Lower leg skin (tissue), 4 donors: ENCODE results near the gene MUL1. TPM values are rescaled to one million over a fixed set of nuclear protein-coding genes. Genes with fewer than 3 reads are reported as not detected.
"Not testable (repeated sequence)": the region's sequence is repeated elsewhere in the genome, so short reads cannot be mapped to it uniquely, and the experiment has no call there.

Experiments used
- DNase-seq, 2 donors: peaks; one replicate each; pipeline ENCODE4 v3.0.0-alpha.2; 2019; ENCODE audit warnings: low spot score in 2 of 2
- H3K4me3 ChIP-seq: fragments of 200-600 bp; sonication (generic); 2 replicates; pipeline ENCODE4 v1.5.1; 2017; ENCODE audit warnings: mild to moderate bottlenecking, low read depth; ENCODE audit not compliant: poor library complexity, severe bottlenecking
- POLR2A ChIP-seq, 2 donors: fragments of 450-650 bp; IDR thresholded peaks; one replicate each; pipeline ENCODE4 v1.6.1; 2016 to 2017; ENCODE audit warnings: antibody characterized with exemption in 2 of 2, mild to moderate bottlenecking in 1 of 2, moderate library complexity in 1 of 2
- WGBS, 2 donors: methylation state at CpG; one replicate each; pipeline ENCODE4 v1.1.5; 2018; 5-methylcytosine and 5-hydroxymethylcytosine counted together
- intact Hi-C: fragments of 100-400 bp; cut with DNase I; formaldehyde crosslinking; loops from one replicate; pipeline ENCODE4 v1.15.0; 2023; ENCODE audit warnings: low total_unique reads
- total RNA-seq, 4 donors: library from RNA; depleted of rRNA; stranded (reverse); fragments of >200 nt; gene quantifications; one replicate each; pipeline ENCODE4 v1.1.0, GENCODE V29; 2016
- TF ChIP-seq, protein P1 (sequence below), 3 donors: fragments of 450-650 bp; IDR thresholded peaks; one replicate each; pipeline ENCODE4 v1.5.1; 2016; ENCODE audit warnings: antibody characterized with exemption in 3 of 3, mild to moderate bottlenecking in 3 of 3, moderate library complexity in 2 of 3

The MUL1 gene
- total RNA-seq, 4 donors from 2014 or later = 32.7 to 46.2 (median 37.4) TPM

DNA sequence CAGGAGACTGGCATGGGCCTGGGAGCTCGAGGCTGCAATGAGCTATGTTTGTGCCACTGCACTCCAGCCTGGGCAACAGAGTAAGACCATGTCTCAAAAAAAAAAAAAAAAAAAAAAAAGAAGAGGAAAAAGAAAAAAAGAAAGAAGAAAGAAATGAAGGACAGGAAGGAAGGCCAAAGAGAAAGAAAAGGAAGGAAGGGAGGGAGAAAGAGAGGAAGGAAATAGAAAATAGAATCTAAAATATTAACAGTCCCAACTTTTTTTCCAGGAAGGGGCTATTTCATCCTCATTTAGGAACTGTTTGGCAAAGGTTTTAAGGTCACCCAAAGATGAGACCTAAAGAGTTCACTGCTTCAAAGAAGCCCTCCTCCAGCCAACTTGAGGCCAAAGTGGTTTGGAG lies 2.5 kb downstream of the MUL1 start:
- no peak for DNase-seq
- H3K4me3 ChIP-seq = no peak overlapping the region
- no peak for TF ChIP-seq POLR2A (IDR thresholded peaks at IDR 0.05)
- TF ChIP-seq, protein P1, sequence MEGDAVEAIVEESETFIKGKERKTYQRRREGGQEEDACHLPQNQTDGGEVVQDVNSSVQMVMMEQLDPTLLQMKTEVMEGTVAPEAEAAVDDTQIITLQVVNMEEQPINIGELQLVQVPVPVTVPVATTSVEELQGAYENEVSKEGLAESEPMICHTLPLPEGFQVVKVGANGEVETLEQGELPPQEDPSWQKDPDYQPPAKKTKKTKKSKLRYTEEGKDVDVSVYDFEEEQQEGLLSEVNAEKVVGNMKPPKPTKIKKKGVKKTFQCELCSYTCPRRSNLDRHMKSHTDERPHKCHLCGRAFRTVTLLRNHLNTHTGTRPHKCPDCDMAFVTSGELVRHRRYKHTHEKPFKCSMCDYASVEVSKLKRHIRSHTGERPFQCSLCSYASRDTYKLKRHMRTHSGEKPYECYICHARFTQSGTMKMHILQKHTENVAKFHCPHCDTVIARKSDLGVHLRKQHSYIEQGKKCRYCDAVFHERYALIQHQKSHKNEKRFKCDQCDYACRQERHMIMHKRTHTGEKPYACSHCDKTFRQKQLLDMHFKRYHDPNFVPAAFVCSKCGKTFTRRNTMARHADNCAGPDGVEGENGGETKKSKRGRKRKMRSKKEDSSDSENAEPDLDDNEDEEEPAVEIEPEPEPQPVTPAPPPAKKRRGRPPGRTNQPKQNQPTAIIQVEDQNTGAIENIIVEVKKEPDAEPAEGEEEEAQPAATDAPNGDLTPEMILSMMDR (IDR thresholded peaks at IDR 0.05) = no peak
- WGBS, 2 donors = 89 to 95% methylated on average over 1 of the region's 1 CpG
- intact Hi-C loops = no loop called here

GRCh38 chr1:20500716-20501115 lies 7.2 kb downstream of the MUL1 start:
- no peak overlapping the region for H3K4me3 ChIP-seq
- WGBS, 2 donors = 68 to 84% methylated on average over 17 of the region's 17 CpGs
- no peak for DNase-seq
- TF ChIP-seq, protein P1 (IDR thresholded peaks at IDR 0.05) = no peak
- TF ChIP-seq POLR2A (IDR thresholded peaks at IDR 0.05) = no peak
- intact Hi-C loops = no loop called here

DNA sequence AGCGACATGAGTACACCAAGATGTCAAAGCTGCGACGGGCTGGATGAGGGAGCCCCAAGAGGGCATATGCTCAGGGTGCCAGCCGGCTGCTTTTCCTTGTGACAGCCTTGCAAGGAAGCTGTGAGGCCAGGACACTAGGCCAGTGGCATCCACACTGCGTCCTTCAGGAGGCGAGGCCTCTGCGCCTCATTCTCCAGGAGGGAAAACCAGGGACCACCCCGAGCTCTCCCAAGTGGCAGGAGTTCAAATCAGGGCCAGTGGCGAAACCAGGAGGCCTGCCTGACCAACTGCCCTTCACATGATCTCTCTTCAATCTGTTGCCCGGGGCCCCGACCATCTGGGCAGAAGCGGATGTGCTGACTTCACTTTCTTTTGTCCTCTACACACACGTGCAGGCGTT lies 8.2 kb downstream of the MUL1 start:
- TF ChIP-seq, protein P1 (IDR thresholded peaks at IDR 0.05) = no peak
- TF ChIP-seq POLR2A (IDR thresholded peaks at IDR 0.05) = no peak
- H3K4me3 ChIP-seq = no peak overlapping the region
- 85 to 88% methylated on average over 14 of the region's 14 CpGs for WGBS, 2 donors
- no peak for DNase-seq
- intact Hi-C loops = loop anchor here (10.0 kb wide), 1 partner anchor 585 kb away; no protein-coding TSS in a partner anchor

DNA sequence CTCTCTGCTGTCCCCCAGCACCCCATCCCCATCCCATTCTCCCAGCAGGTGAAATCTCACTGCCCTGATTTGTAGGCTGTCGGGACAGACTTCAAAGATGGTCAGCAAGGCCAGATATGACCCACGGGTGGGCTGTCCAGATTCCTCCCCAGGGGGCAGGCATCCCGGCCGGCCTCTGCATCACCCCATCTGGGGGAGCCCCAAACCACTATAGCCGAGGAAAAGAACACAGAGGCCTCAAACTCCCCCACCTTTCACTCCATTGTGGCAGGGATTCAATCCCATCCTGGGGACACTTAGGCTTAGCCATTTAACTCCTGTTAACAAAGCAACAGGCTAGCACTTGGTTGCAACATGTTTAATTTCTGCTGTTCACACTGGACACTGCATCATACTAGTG lies 8.8 kb downstream of the MUL1 start:
- H3K4me3 ChIP-seq = no peak overlapping the region
- WGBS, 2 donors = 88 to 93% methylated on average over 5 of the region's 5 CpGs
- TF ChIP-seq, protein P1 (IDR thresholded peaks at IDR 0.05) = no peak
- no peak for TF ChIP-seq POLR2A (IDR thresholded peaks at IDR 0.05)
- intact Hi-C loops = loop anchor here (10.0 kb wide), 1 partner anchor 584 kb away; no protein-coding TSS in a partner anchor
- DNase-seq = no peak

DNA sequence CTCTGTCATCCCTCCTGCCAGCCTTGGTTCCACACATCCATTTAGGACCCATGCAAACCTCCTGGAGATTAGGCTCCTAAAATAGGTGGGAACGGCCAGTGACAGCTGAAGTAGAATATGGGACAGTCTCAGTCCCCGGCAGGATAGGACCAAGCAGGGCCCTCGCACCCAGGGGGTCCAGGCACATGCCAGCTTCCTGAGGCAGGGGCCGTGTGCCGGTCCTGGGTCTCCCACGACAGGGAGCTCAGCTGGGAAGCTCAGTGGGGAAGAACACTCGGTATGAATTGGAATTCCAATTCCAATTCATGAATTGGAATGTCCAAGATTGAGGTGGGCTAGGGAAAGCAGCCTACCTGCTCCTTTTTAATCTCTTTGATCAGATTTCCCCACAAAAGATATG lies 9.8 kb downstream of the MUL1 start:
- H3K4me3 ChIP-seq = no peak overlapping the region
- no peak for DNase-seq
- intact Hi-C loops = loop anchor here (10.0 kb wide), 1 partner anchor 583 kb away; no protein-coding TSS in a partner anchor
- no peak for TF ChIP-seq POLR2A (IDR thresholded peaks at IDR 0.05)
- TF ChIP-seq, protein P1 (IDR thresholded peaks at IDR 0.05) = no peak
- 86 to 89% methylated on average over 7 of the region's 7 CpGs for WGBS, 2 donors

DNA sequence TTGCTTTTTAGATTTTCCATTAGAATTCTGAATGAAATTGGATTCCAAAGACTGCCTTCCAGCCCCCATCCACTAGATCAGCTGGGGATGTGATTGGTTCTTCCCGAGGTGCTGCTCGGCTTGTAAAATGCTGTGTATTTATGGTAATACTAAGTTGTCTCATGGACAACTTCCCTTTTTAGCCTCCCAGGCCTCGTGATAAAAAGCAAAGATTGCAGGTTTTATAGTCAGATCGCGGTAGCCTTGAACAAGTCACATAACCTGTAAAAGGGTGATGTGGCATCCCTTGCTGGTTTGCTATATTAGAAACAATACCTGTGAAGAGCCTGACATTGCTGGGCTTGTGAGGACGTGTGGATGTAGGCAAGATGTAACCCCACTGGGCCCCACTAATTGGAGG lies 10.4 kb downstream of the MUL1 start:
- H3K4me3 ChIP-seq = no peak overlapping the region
- WGBS, 2 donors = 70 to 77% methylated on average over 6 of the region's 6 CpGs
- no peak for TF ChIP-seq POLR2A (IDR thresholded peaks at IDR 0.05)
- TF ChIP-seq, protein P1 (IDR thresholded peaks at IDR 0.05) = no peak
- no peak for DNase-seq
- intact Hi-C loops = loop anchor here (10.0 kb wide), 1 partner anchor 583 kb away; no protein-coding TSS in a partner anchor

- intact Hi-C loops = loop anchor here (10.0 kb wide), 1 partner anchor 582 kb away; no protein-coding TSS in a partner anchor
- WGBS, 2 donors = 87 to 91% methylated on average over 12 of the region's 12 CpGs
- not testable (repeated sequence) for H3K4me3 ChIP-seq, DNase-seq
Measured at GRCh38 chr1:20496725-20497383, 11.1 kb downstream of the MUL1 start.
